ENCODE measurements around the gene PEX11G.
A peak's percentile ranks its signal among the peaks of the same experiment; 100 is the strongest.
"Not testable (repeated sequence)": the region's sequence is repeated elsewhere in the genome, so short reads cannot be mapped to it uniquely, and the experiment has no call there.

Gene PEX11G

GRCh38 chr19:7433456-7433855 lies 55.4 kb downstream of the PEX11G start:
- DNase-seq (ENCODE audit: low read depth in 2 of 2): not testable (repeated sequence)

- DNase-seq (ENCODE audit: low read depth in 2 of 2): no peak
These were observed 59.1 kb downstream of the PEX11G start for GRCh38 chr19:7429638-7430282.

GRCh38 chr19:7428651-7429113 lies 60.2 kb downstream of the PEX11G start:
- no peak for DNase-seq (ENCODE audit: low read depth in 2 of 2)

GRCh38 chr19:7427944-7428343 lies 60.9 kb downstream of the PEX11G start:
- DNase-seq (ENCODE audit: low read depth in 2 of 2): no peak

- peak; percentile 46 to 48 for DNase-seq (ENCODE audit: low read depth in 2 of 2)
These were observed 61.8 kb downstream of the PEX11G start for GRCh38 chr19:7426986-7427385.
